ENCODE data around the gene MRPL24. TPM values are rescaled to one million over a fixed set of nuclear protein-coding genes. Genes with fewer than 3 reads are reported as not detected.

The MRPL24 gene
- total and polyA plus RNA-seq, 9 of the 15 experiments (the other 6 are each of a cell fraction or from before 2014, with no cell fraction given), result 74.3 to 267 (median 113) TPM

- TF ChIP-seq STAT5B (CRISPR knock-in tag; IDR thresholded peaks at IDR 0.05), result no peak
Measured at GRCh38 chr1:156767879-156768604, 27.2 kb upstream of the MRPL24 start (continued).

DNA sequence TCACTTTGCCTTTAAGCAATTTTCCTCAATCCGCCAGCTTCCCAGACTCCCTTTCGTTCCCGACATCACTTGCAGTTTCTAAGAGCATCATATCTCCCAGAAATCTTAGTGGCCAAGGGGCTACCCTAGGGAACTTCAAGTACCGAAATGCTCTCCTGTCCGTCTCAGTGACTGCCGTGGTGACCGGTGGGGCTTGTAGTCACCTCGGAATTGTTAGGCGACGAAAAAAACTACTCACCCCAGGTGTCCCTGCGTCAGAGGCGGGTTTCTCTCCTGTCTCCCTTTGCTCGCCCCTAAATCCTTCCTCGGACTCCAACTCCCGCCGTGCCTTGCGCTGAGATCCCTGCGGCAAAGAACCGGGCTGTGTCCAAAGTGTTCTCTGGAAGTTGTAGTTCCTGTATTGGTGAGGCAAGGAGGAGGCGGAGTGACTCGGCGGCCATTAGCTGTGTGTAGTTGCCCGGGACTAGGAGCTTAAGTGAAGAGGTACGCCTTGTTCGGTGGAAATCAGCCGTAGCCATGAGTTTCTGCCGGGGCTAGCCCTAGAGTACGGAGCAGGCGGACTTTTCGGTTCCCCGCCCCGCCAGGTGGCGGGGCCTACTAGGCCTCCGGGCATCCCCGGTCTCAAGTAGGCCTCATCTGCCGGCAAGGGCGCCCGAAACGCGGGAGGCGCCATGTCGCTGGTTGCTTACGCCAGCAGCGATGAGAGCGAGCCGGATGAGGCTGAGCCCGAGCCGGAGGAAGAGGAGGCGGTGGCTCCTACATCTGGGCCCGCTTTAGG is 26.4 kb upstream of the MRPL24 start, which contains the start of gene PRCC:
Gene PRCC (plus strand): TSS at position 435 of the 778 bp plus-strand sequence. CDS start 237 bp downstream, at position 672.
- ATAC-seq, result peak; percentile 94
- in situ Hi-C loops (cut with MboI), result loop anchor here (5.0 kb wide), 1 partner anchor 40 kb away; the partner anchor contains the start of genes ISG20L2 and METTL25B
- TF ChIP-seq ATF7 (IDR thresholded peaks at IDR 0.05), result peak; percentile 91; the same call in 1 of the 2 replicates
- TF ChIP-seq GATA2 (CRISPR knock-in tag; IDR thresholded peaks at IDR 0.05), result peak; percentile 83
- no peak for TF ChIP-seq KDM1A (IDR thresholded peaks at IDR 0.05)
- peak; percentile 87 for TF ChIP-seq ELF1 (tag; IDR thresholded peaks at IDR 0.05)
- 0 out of 2 replicates have a peak, but pooled peaks have one; percentile 79 for TF ChIP-seq TGIF2 (CRISPR knock-in tag; IDR thresholded peaks at IDR 0.05)
- peak; percentile 100 for TF ChIP-seq CHD1 (IDR thresholded peaks at IDR 0.05; ENCODE audit: low read length)
- peak; percentile 75 to 100 for TF ChIP-seq AFF1 (IDR thresholded peaks at IDR 0.05; ENCODE audit: low read depth in 1 of 2, partially characterized antibody in 2 of 2)
- peak; percentile 64 for TF ChIP-seq POLR2H (tag; IDR thresholded peaks at IDR 0.05; ENCODE audit: low read depth)
- peak; percentile 96 for TF ChIP-seq PRMT5 (CRISPR knock-in tag; IDR thresholded peaks at IDR 0.05)
- peak; percentile 60 to 61; a peak in 2 of 4 replicates for TF ChIP-seq MAZ (CRISPR knock-in tag; conservative IDR thresholded peaks at IDR 0.05 in 1 of 2, IDR thresholded peaks at IDR 0.05 in 1 of 2)
- no peak for TF ChIP-seq MEF2A (IDR thresholded peaks at IDR 0.05; ENCODE audit: control insufficient read depth, low read depth, low read length)
- peak; percentile 81; the same call in 1 of the 2 replicates for TF ChIP-seq SREBF1 (IDR thresholded peaks at IDR 0.05; ENCODE audit: borderline replicate concordance, low read depth, low read length)
- TF ChIP-seq ZNF589 (CRISPR knock-in tag; IDR thresholded peaks at IDR 0.05; ENCODE audit: low read depth), result peak; percentile 92; the same call in 1 of the 2 replicates

More for the DNA sequence above, 26.4 kb upstream of the MRPL24 start, which contains the start of gene PRCC:
- H3K4me2 ChIP-seq (ENCODE audit: insufficient read depth, low read length), result peak within 1 kb of the TSS; percentile 98
- CTCF ChIA-PET (ENCODE audit: low intra/inter-chr PET ratio), result interaction anchor here (1.0 kb wide), 1 partner anchor 38 kb away, joined by 3 read pairs; no protein-coding TSS in a partner anchor
- DNase-seq (ENCODE audit: extremely low read depth in 1 of 4, low spot score in 3 of 4) (peak; percentile 87 to 99 (median 89)), FAIRE-seq (peak; percentile 100)
- TSS peak; percentile 64 for BruUV-seq (replicated peaks)
- H2AFZ ChIP-seq (ENCODE audit: low read depth, low read length), result peak within 1 kb of the TSS; percentile 89
- peak within 1 kb of the TSS; percentile 88 for H3K4me3 ChIP-seq
- no peaks in the 10 kb centered on the region for H3K9me1 ChIP-seq (ENCODE audit: control insufficient read depth, insufficient read depth, low read length)
- H3K27me3 ChIP-seq (ENCODE audit: control insufficient read depth in 2 of 2, insufficient read depth in 2 of 2, low read length in 2 of 2), result no peaks in the 10 kb centered on the region
- H3K4me1 ChIP-seq (replicated peaks in 1 of 2; ENCODE audit: control insufficient read depth in 2 of 2, insufficient read depth in 2 of 2, low read length in 2 of 2), result peaks cover 17 to 22% of the 10 kb centered on the region in 2 experiments; a peak in 3 of 5 replicates
- no peaks in the 10 kb centered on the region for H3K9me3 ChIP-seq (replicated peaks; ENCODE audit: control insufficient read depth, insufficient read depth, low read depth, low read length)
- POLR2A ChIA-PET, result interaction anchor here (0.5 to 3.2 kb wide), 17 partner anchors 9 to 104 kb away, joined by 3 to 27 read pairs (median 4); partner anchors contain the start of genes HDGF, ISG20L2, METTL25B and MRPL24
- WGBS (ENCODE audit: insufficient coverage, low coverage, missing lambda C conversion rate), result under 1% methylated on average over 40 of the region's 50 CpGs
- H3K36me3 ChIP-seq (ENCODE audit: control insufficient read depth, insufficient read depth, low read length), result peaks cover 22% of the 10 kb centered on the region
- H3K9ac ChIP-seq (ENCODE audit: insufficient read depth in 1 of 2, low read depth in 2 of 2, low read length in 2 of 2), result peak within 1 kb of the TSS; percentile 91 to 98
- H3K27ac ChIP-seq (ENCODE audit: extremely low read depth, low read depth, low read length), result peak within 1 kb of the TSS; percentile 84
- intact Hi-C loops (cut with micrococcal nuclease), result loop anchor here (1.0 to 2.0 kb wide), 3 partner anchors 16 to 40 kb away; partner anchors contain the start of genes HDGF and MRPL24
- H3K79me2 ChIP-seq (ENCODE audit: control insufficient read depth, insufficient read depth, low read length), result peaks cover 61% of the 10 kb centered on the region
- no peaks in the 10 kb centered on the region for H4K20me1 ChIP-seq (replicated peaks; ENCODE audit: control insufficient read depth, insufficient read depth, low read length)
